HG02571 (cell line): ENCODE measurements around the gene PLA2G2C.

Experiments used
- ATAC-seq: cut with Tn5 transposase; IDR thresholded peaks from one replicate; pipeline ENCODE4 v1.9.1; 2021; ENCODE audit warnings: mild to moderate bottlenecking, moderate library complexity; ENCODE audit not compliant: unreplicated experiment

The PLA2G2C gene

GRCh38 chr1:20158358-20159070 lies 27.8 kb downstream of the PLA2G2C start:
- no peak for ATAC-seq

- ATAC-seq, result no peak
These were observed 32.0 kb downstream of the PLA2G2C start for GRCh38 chr1:20154301-20154831.

DNA sequence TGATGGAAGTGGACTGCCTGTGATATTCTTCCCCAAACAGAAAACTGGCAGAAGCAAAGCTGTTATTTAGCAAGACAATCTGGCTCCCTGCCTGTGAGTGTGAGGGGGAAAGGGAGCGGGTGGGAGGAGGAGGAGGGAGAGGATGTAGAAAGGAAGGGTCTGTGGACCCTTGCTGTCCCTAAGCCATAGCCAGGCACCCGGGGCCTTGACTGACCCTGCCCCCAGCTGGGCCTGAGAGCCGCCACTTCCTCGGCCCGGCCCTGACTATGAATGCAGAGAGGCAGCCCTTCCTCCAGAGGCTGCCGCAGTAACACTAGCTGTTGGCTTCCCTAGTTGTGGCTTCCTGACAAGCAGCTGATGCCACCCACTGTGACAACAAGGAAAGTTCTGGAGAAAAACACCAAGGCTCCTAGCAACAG lies 33.3 kb downstream of the PLA2G2C start:
- no peak for ATAC-seq

GRCh38 chr1:20152599-20152930 lies 33.8 kb downstream of the PLA2G2C start:
- ATAC-seq, result no peak

GRCh38 chr1:20151906-20152598 lies 34.3 kb downstream of the PLA2G2C start:
- ATAC-seq, result no peak

DNA sequence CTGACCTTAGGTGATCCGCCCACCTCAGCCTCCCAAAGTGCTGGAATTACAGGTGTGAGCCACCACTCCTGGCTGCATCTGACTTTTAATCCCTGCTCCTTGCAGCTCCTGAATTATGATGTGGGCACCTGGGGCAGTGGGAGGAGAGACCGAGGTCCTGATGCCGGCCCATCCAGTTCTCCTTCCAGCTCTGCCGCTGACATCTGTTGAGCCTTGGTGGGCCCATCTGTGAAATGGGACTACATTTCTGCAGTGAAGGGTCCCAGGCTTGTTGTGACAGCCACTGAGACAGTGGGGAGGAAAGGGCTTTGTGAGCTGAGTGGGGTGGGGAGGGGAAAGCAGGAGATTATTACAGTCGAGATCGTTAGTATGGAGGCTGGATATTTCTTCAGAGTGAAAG lies 35.3 kb downstream of the PLA2G2C start:
- no peak for ATAC-seq

DNA sequence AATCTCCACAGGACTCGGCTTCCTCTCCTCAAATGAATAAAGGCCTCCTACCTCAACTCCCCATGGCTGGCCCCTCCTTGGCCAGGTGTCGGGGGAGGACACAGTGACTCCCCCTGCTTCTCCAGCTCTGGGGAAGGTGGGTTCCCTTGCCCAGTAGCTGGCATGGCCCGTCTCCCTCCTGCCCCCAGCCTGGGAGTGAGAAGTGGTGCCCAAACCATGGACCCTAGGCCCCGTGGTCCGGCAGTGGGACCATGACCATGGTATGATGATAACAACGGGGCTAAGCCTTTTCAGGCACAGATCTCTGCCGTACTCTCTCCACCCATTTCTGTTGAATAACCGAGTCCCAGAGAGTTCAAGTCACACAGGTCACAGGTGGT lies 36.0 kb downstream of the PLA2G2C start:
- ATAC-seq, result no peak

DNA sequence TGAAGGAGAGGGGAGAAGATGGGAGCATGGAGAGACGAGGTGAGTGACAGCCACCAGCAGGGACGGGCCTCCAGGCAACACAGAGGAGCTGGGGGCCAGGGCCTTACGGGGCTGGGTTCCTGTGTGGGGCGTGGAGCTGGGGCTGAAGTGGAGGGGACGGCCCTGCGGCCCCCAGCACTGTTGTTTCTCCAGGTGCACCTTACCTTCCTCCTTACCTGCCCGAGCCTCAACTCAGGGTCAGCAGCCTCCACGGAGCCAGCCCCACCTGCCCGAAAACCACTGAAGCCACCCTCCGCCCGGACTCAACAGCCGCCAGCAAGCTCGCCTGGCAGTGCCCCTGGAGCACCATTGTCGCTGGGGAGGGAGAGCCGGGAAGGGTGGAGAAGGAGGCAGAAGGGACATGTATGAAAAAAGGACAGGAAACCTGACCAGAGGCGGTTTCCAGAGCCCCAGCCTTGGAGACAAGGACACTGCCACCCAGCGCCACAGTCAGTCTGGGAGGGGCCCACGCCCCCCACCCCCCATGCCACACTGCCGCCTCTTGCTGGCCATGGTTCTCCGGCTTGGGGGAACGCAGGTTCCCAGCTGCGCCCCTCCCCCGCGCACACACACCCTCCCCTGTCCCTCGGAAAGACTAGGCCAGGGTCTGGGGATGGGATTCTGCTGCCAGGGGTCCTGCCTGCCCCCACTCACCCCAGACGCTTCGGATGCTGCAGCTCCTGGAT lies 36.6 kb downstream of the PLA2G2C start:
- no peak for ATAC-seq

- ATAC-seq, result no peak
These were observed 37.5 kb downstream of the PLA2G2C start for GRCh38 chr1:20148571-20149500.

- ATAC-seq, result no peak
These were observed 38.3 kb downstream of the PLA2G2C start for GRCh38 chr1:20147846-20148570.

DNA sequence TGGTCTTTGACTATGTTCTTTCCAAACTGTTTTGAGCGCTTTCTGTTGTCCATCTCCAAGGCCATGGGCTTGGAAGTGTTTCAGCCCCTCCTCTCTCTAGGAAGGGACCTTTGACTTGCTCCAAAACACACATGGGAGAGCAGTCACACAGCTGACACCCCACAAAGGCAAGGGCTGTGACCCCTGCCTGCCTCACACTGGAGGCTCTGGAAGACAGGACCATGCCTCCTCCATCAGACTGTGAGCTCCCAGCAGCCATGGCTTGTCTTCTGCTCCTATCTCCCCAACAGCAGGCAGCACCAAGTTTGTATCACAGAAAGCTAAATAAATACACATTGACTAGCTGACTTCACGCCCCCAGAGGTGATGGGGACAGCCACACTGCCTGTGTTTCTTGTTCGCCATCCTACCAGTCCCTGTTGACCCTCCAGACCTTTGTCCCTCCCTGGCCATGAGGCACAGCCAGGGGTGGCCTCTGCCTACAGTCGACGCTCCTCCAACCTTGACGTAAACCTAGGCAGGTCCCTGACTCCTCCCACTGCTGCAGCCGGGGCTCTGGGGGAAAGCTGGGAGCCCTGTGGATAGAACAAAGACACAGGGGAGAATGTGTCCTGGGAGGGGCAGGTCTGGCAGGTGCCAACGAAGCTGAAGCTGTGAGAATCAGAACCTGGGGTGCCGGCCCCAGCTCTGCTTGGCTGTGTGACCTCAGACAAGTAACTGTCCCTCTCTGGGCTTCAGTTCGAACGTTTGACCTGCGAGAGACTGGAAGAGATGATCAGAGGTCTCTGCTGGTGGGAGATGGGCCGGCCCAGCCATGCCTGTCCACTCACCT lies 42.4 kb downstream of the PLA2G2C start:
- ATAC-seq, result no peak

- no peak for ATAC-seq
These were observed 43.0 kb downstream of the PLA2G2C start for GRCh38 chr1:20143318-20143717.

- ATAC-seq, result no peak
These were observed 44.2 kb downstream of the PLA2G2C start for GRCh38 chr1:20142001-20142710.

DNA sequence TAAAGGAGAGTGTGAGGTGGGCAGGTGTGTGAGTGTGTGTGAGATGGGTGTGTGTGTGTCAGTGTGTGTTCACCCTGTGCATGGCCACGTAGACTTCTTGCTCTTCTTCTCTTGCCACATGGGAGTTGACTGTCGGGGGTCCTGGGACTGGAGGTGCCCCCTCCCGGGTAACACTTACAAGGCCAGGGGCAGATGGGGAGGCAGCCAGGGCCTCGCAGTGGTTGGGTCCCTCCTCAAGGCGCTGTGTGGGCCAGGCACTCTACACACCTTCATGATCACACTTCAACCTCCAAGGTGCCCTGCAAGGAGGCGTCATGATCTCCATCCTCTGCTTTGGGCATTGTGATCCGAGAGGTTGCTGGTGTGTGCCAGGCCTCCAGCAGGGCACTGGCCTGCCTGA lies 44.9 kb downstream of the PLA2G2C start:
- ATAC-seq, result no peak

GRCh38 chr1:20141001-20141400 lies 45.3 kb downstream of the PLA2G2C start:
- no peak for ATAC-seq

- ATAC-seq, result no peak
These were observed 46.3 kb downstream of the PLA2G2C start for GRCh38 chr1:20139776-20140612.

DNA sequence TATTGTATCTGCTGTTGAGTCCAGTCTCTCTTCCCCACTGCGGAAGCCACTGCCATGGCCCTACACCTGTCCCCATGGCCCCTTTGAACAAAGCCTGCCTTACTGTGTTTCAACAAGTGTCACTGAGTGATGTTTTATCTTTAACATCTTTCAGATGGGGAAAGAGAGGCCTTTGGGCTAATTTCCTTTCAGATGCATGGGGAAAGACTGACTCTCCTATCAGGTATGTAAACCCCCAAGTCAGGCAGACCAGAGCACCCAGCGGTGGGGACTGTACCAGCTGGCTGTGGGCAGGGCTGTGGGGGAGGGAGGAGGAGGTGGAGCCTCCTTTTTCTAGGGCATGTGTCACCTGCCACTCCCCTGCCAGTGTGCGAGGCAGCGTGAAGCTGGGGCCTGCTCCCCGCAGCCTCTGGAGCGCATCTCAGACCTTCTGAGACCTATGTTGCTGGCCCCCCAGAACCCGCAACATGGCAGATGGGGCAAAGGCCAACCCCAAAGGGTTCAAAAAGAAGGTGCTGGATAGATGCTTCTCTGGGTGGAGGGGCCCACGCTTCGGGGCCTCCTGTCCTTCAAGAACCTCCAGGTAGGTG lies 47.3 kb downstream of the PLA2G2C start, which contains the start of gene PLA2G2F:
TSS of gene PLA2G2F (plus strand) at position 363 of the 590 bp plus-strand sequence. CDS start at position 468, 105 bp downstream.
- ATAC-seq, result no peak
